AG09319 (cell line): Measurements from ENCODE around the gene NELL2.
"Not testable (repeated sequence)": the region's sequence is repeated elsewhere in the genome, so short reads cannot be mapped to it uniquely, and the experiment has no call there.

ENCODE experiments used
- DNase-seq: peaks from one replicate; pipeline ENCODE4 v3.0.0-alpha.2; 2010; ENCODE audit warnings: low read depth; ENCODE audit errors: extremely low read depth
- TF ChIP-seq, protein P1 (sequence below): IDR thresholded peaks from 2 replicates; pipeline ENCODE4 v1.5.1; 2011; ENCODE audit warnings: low read depth, mild to moderate bottlenecking, inconsistent platforms, low read length, moderate library complexity

NELL2 gene

DNA sequence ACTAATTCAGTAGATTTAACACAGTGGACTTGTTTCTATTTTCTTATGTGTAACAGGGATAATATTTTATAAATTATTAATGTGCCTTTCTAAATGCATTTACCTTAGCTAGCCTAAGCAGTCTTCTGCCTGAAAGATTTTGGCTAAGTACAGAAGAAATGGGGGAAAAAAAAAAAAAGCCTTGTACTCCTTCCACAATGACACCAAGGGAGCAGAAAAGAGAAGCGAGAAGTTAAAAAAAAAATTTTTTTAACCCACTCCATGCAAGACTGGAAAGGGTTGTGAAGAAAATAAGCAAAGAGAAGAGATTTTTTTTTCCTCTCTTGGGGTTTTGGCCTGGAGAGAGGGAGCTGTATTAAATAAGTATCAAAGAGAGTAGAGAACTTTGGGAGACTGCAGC is 28.7 kb downstream of the NELL2 start:
- no peak for DNase-seq

DNA sequence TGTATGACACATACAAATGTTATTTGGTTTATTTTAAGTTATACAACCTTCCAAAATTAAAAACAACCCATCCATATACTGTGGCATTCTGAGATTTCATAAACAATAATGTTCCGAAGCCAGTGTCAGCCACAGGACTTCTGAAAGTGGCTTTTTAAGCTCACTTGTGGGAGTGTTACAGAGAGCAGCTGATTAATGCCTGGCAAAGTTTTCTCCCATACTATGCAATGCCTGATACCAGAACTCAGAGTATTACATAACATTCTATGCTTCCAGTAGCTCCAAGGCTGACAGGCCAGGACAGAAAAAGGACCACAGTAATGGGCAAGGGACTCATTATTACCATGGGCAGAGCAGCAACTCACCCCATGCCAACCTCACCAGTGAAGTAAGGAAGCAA is 29.3 kb downstream of the NELL2 start:
- no peak for DNase-seq
- TF ChIP-seq, protein P1, sequence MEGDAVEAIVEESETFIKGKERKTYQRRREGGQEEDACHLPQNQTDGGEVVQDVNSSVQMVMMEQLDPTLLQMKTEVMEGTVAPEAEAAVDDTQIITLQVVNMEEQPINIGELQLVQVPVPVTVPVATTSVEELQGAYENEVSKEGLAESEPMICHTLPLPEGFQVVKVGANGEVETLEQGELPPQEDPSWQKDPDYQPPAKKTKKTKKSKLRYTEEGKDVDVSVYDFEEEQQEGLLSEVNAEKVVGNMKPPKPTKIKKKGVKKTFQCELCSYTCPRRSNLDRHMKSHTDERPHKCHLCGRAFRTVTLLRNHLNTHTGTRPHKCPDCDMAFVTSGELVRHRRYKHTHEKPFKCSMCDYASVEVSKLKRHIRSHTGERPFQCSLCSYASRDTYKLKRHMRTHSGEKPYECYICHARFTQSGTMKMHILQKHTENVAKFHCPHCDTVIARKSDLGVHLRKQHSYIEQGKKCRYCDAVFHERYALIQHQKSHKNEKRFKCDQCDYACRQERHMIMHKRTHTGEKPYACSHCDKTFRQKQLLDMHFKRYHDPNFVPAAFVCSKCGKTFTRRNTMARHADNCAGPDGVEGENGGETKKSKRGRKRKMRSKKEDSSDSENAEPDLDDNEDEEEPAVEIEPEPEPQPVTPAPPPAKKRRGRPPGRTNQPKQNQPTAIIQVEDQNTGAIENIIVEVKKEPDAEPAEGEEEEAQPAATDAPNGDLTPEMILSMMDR = no peak

More for the DNA sequence above, 28.7 kb downstream of the NELL2 start:
- TF ChIP-seq, protein P1 = no peak

DNA sequence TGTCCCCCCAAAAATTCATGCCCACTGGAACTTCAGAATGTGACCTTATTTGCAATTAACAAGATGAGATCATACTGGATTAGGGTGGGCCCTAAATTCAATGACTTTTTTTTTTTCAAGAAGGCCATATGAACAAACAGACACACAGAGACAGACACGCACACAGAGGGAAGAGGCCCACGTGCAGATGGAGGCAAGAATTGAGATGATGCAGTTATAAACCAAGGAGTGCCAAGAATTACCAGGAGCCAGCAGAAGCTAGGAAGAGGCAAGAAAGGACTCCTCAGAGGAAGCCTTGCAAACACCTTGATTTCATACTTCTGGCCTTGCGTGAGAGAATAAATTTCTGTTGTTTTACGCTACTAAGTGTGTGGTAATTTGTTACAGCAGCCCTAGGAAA is 33.4 kb downstream of the NELL2 start:
- TF ChIP-seq, protein P1 = no peak
- DNase-seq = no peak

DNA sequence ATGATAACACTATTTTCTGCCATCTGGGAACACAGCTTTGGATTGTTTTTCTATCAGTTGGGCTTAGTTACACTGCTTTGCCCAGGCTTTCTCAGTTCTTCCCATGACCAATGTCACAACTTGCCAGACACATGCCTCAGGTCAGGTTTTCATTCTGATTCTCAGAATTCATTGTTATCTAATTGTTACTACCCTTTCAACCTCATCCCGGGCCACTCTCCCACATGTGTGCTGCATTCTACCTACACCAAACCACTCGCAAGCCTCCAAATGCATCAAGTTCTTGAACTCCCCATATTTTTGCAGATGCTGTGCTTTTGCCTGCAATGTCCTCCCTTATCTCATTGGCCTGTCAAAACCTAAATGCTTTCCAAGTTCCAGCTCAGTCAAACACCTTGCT is 36.3 kb downstream of the NELL2 start:
- no peak for DNase-seq
- TF ChIP-seq, protein P1 = no peak

DNA sequence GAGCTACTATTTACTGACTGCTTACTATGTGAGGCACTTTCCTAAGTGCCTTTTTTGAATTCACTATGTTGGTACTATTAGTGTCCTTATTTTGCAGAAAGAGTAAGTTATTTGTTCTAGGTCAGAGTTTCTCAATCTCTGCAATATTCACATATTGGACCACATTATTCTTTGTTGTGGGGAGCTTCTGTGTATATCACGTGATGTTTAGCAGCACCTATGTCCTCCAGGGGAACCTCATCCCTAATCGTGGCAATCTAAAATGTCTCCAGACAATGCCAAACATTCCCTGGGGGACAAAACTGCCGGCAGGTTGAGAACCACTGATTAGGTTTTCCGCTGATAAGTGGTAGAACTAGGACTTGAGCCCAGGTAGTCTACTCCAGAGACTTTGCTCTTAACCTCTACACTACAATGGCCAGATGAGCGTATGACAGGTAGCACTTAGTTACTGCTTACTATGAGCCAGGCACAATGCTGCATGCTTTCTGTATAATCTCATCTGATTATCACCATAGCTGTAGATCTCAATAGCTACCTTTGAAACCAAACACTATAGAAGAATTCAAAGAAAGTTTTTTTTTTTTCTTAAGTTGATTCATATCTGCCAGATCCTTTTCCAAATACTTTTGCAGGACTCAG is 38.9 kb downstream of the NELL2 start:
- TF ChIP-seq, protein P1 = no peak
- no peak for DNase-seq

DNA sequence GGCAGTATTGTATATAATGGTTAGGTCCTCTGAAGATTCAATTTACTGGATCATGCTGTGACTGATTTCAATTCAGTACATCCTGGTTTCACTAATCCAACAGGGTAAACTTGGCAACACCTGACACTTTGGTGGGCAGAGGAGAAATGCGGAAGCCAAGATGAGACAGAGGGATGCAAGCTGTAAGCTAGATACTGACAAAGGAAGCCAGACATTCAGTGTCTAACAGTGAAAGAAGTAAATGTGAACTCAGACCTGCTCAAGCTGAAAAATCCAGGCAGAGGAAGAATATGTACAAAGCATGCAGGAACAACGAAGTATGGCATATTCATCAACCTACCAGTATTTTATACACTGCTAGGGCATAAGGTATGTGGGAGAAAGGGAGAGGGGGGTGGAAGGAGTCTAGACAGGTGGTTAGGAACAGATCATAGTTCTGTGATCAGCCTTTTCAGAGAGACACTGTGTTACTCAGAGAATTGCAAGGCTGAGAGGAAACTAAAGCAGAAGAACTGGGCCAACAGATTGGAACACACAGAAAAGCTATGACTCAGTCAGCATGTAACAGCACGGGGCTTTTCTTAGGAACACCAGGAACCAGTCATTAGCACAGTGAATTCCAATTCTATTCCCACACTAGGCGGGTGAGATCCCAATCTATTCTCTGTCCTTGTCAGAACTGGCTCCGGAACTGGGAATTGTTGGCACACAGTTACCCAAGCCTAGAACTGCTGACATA is 40.3 kb downstream of the NELL2 start:
- TF ChIP-seq, protein P1 = no peak
- no peak for DNase-seq

DNA sequence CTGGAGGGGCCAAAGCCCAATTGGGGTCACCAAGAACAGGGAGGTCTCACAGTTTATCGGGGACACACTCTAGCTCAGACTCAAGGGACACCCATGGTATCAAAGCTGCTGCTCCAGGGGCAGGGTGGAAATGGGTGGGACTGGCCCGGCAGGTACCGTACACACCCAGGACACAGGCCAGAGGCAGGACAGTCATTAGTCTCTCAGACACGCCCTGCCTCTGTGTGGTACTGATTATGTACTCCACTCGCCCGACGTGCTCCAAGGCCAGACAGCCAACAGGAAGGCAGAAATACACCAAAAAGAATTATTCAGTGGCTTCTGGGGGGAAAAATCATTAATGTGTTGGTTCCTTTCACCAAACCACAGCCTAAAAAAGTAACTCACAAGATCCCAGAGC is 41.1 kb downstream of the NELL2 start:
- not testable (repeated sequence) for DNase-seq

DNA sequence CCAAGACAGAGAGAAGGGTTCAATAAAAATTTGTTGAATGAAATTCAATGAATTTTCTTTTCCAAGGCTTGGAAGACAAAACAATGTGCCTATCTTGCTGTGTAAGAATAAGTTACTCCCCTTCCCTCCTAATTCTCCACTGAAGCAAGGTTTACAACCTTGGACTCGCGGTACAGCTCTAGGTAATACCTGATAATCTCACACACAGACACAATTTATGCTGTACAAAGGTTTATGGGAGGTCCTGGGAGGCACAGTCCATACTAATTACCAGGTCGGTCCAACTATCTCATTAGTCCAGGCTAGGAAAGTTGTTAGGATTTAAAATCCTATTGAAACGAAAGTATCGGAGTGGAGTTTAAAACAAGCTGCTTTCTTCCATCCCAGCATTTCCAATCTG is 42.6 kb downstream of the NELL2 start:
- DNase-seq = no peak
- TF ChIP-seq, protein P1 = no peak
